H9 (cell line): ENCODE results near the gene DCPS. TPM values are rescaled to one million over a fixed set of nuclear protein-coding genes. Genes with fewer than 3 reads are reported as not detected.

Experiments used
- DNase-seq: peaks from one replicate; pipeline ENCODE4 v3.0.0-alpha.2; 2017
- H2AFZ ChIP-seq: one replicate; pipeline ENCODE4 v1.6.1; 2013; ENCODE audit warnings: mild to moderate bottlenecking, low read length, control low read depth, moderate library complexity
- H2AK5ac ChIP-seq: 2 replicates; pipeline ENCODE4 v1.6.1; 2013; ENCODE audit warnings: low read length, control low read depth, mixed read lengths; ENCODE audit not compliant: insufficient read length
- H2BK120ac ChIP-seq: one replicate; pipeline ENCODE4 v1.6.1; 2013; ENCODE audit warnings: low read depth, mild to moderate bottlenecking, low read length, control low read depth, inconsistent platforms; ENCODE audit not compliant: poor library complexity, severe bottlenecking
- H2BK12ac ChIP-seq: 2 replicates; pipeline ENCODE4 v1.6.1; 2013; ENCODE audit warnings: low read length, control low read depth, mixed read lengths, low read depth; ENCODE audit not compliant: insufficient read length
- H2BK15ac ChIP-seq: 2 replicates; pipeline ENCODE4 v1.6.1; 2013; ENCODE audit warnings: low read depth, low read length, control low read depth
- H2BK20ac ChIP-seq: one replicate; pipeline ENCODE4 v1.6.1; 2013; ENCODE audit warnings: low read depth, mild to moderate bottlenecking, low read length, control low read depth, inconsistent platforms; ENCODE audit not compliant: poor library complexity, severe bottlenecking
- H2BK5ac ChIP-seq: 2 replicates; pipeline ENCODE4 v1.6.1; 2013; ENCODE audit warnings: low read length, control low read depth, mixed read lengths; ENCODE audit not compliant: insufficient read length
- H3K14ac ChIP-seq: 2 replicates; pipeline ENCODE4 v1.6.1; 2013; ENCODE audit warnings: low read length, control low read depth; ENCODE audit not compliant: insufficient read depth
- H3K18ac ChIP-seq: 2 replicates; pipeline ENCODE4 v1.6.1; 2013; ENCODE audit warnings: low read depth, mild to moderate bottlenecking, mixed read lengths, low read length, control low read depth; ENCODE audit not compliant: insufficient read length
- H3K23ac ChIP-seq: 2 replicates; pipeline ENCODE4 v1.6.1; 2013; ENCODE audit warnings: low read length, control low read depth, mixed read lengths, low read depth; ENCODE audit not compliant: insufficient read length
- H3K23me2 ChIP-seq: 2 replicates; pipeline ENCODE4 v1.6.1; 2013; ENCODE audit warnings: low read depth, mild to moderate bottlenecking, mixed read lengths, low read length, control low read depth; ENCODE audit not compliant: insufficient read length, poor library complexity, severe bottlenecking
- H3K27ac ChIP-seq: 2 replicates; pipeline ENCODE4 v1.5.1; 2013; ENCODE audit warnings: low read length, control low read depth, mixed read lengths, low read depth; ENCODE audit not compliant: insufficient read length
- H3K27me3 ChIP-seq: 2 replicates; pipeline ENCODE4 v1.6.1; 2013; ENCODE audit warnings: low read length, control low read depth, inconsistent platforms; ENCODE audit not compliant: insufficient read depth
- H3K4ac ChIP-seq: 2 replicates; pipeline ENCODE4 v1.6.1; 2013; ENCODE audit warnings: low read depth, mild to moderate bottlenecking, control low read depth, inconsistent platforms, low read length, moderate library complexity
- H3K4me1 ChIP-seq: 2 replicates; pipeline ENCODE4 v1.6.1; 2013; ENCODE audit warnings: low read length, control low read depth, inconsistent platforms; ENCODE audit not compliant: insufficient read depth
- H3K4me2 ChIP-seq: 2 replicates; pipeline ENCODE4 v1.6.1; 2013; ENCODE audit warnings: low read length, control low read depth, mixed read lengths; ENCODE audit not compliant: insufficient read length, insufficient read depth
- H3K56ac ChIP-seq: 2 replicates; pipeline ENCODE4 v1.6.1; 2013; ENCODE audit warnings: low read depth, mild to moderate bottlenecking, mixed read lengths, low read length, control low read depth; ENCODE audit not compliant: insufficient read length
- H3K79me1 ChIP-seq: 2 replicates; pipeline ENCODE4 v1.6.1; 2013; ENCODE audit warnings: low read depth, mild to moderate bottlenecking, moderate library complexity, low read length, control low read depth, inconsistent platforms; ENCODE audit not compliant: insufficient read depth, poor library complexity, severe bottlenecking
- H3K79me2 ChIP-seq: 2 replicates; pipeline ENCODE4 v1.6.1; 2013; ENCODE audit warnings: low read length, control low read depth, inconsistent platforms; ENCODE audit not compliant: insufficient read depth
- H3K9ac ChIP-seq: 2 replicates; pipeline ENCODE4 v1.6.1; 2013; ENCODE audit warnings: low read length, control low read depth, mixed read lengths; ENCODE audit not compliant: insufficient read length; ENCODE audit errors: extremely low read depth
- H3K9me3 ChIP-seq: one replicate; pipeline ENCODE4 v1.6.1; 2013; ENCODE audit warnings: low read depth, low read length, inconsistent platforms; ENCODE audit not compliant: control insufficient read depth
- H3T11ph ChIP-seq: one replicate; pipeline ENCODE4 v1.6.1; 2013; ENCODE audit warnings: mild to moderate bottlenecking, low read length, control low read depth, inconsistent platforms
- H4K20me1 ChIP-seq: one replicate; pipeline ENCODE4 v1.6.1; 2013; ENCODE audit not compliant: control insufficient read depth, insufficient read length, insufficient read depth
- H4K5ac ChIP-seq: 2 replicates; pipeline ENCODE4 v1.6.1; 2013; ENCODE audit warnings: low read depth, mild to moderate bottlenecking, mixed read lengths, low read length, control low read depth; ENCODE audit not compliant: insufficient read length
- H4K8ac ChIP-seq: replicated peaks from 2 replicates; pipeline ENCODE4 v1.6.1; 2013; ENCODE audit warnings: low read length, control low read depth, mixed read lengths, low read depth; ENCODE audit not compliant: insufficient read length
- H4K91ac ChIP-seq: 2 replicates; pipeline ENCODE4 v1.6.1; 2013; ENCODE audit warnings: low read depth, mild to moderate bottlenecking, moderate library complexity, mixed read lengths, low read length, control low read depth; ENCODE audit not compliant: insufficient read length
- H3K27ac Mint-ChIP-seq, 3 experiments: 2 replicates in 2 of 3; 3 replicates in 1 of 3; pipeline ENCODE4 v1.8.0; 2020 to 2021; ENCODE audit warnings: mixed read lengths in 3 of 3, mild to moderate bottlenecking in 1 of 3, moderate library complexity in 1 of 3
- H3K27me3 Mint-ChIP-seq: 2 replicates; pipeline ENCODE4 v1.8.0; 2021; ENCODE audit warnings: low read depth, mild to moderate bottlenecking, moderate library complexity, mixed read lengths
- H3K36me3 Mint-ChIP-seq, 3 experiments: 2 replicates in 2 of 3; 3 replicates in 1 of 3; pipeline ENCODE4 v1.8.0; 2020 to 2021; ENCODE audit warnings: low read depth in 3 of 3, mixed read lengths in 3 of 3; ENCODE audit not compliant: insufficient read depth in 1 of 3
- H3K4me1 Mint-ChIP-seq, 2 experiments: 2 replicates each; pipeline ENCODE4 v1.8.0; 2020; ENCODE audit warnings: mixed read lengths in 2 of 2
- H3K4me3 Mint-ChIP-seq, 2 experiments: 2 replicates in 1 of 2; 3 replicates in 1 of 2; pipeline ENCODE4 v1.8.0; 2020 to 2021; ENCODE audit warnings: mild to moderate bottlenecking in 2 of 2, mixed read lengths in 2 of 2, moderate library complexity in 1 of 2
- H3K9me3 Mint-ChIP-seq, 2 experiments: 2 replicates in 1 of 2; 3 replicates in 1 of 2; pipeline ENCODE4 v1.8.0; 2020; ENCODE audit warnings: mild to moderate bottlenecking in 2 of 2, mixed read lengths in 2 of 2, moderate library complexity in 1 of 2
- CTCF ChIP-seq: fragments of 200-600 bp; sonication (generic); conservative IDR thresholded peaks from 3 replicates; pipeline ENCODE4 v1.8.0; 2021; ENCODE audit warnings: antibody characterized with exemption, mild to moderate bottlenecking
- WGBS: extraction: QIAGEN DNeasy Blood & Tissue Kit; methylation state at CpG from one replicate; pipeline ENCODE4 v1.1.7; 2013; ENCODE audit warnings: missing lambda C conversion rate, low lambda C conversion rate, mixed read lengths; ENCODE audit not compliant: insufficient read length; ENCODE audit errors: extremely low coverage; 5-methylcytosine and 5-hydroxymethylcytosine counted together
- total RNA-seq: library from RNA; stranded (reverse); gene quantifications from 2 replicates; pipeline ENCODE4 v1.2.1, GENCODE V29; 2021

Gene DCPS
- total RNA-seq, 1 experiment from 2014 or later = 27.7 TPM

- Histone ChIP-seq H4K20me1 (peaks cover 2% of the 10 kb centered on the region), H3K4me2 (no peak overlapping the region), H3K18ac (no peak overlapping the region), H3K79me1 (no peaks in the 10 kb centered on the region), H4K8ac (no peak overlapping the region), H4K5ac (no peak overlapping the region), H2BK15ac (no peak overlapping the region), H2BK20ac (no peak overlapping the region), H3K79me2 (no peaks in the 10 kb centered on the region), H2AFZ (no peak overlapping the region), H3K23ac (no peak overlapping the region), H3K4me1 (no peaks in the 10 kb centered on the region), H3K27me3 (no peaks in the 10 kb centered on the region), H2BK12ac (no peak overlapping the region), H3K9ac (no peak overlapping the region), H3K23me2 (no peaks in the 10 kb centered on the region), H4K91ac (no peak overlapping the region), H3K27ac (no peak overlapping the region), H2BK120ac (no peak overlapping the region), H3K4ac (no peak overlapping the region), H3K56ac (no peak overlapping the region), H2AK5ac (no peak overlapping the region), H2BK5ac (no peak overlapping the region), H3K9me3 (no peaks in the 10 kb centered on the region), H3T11ph (no peak overlapping the region), H3K14ac (no peak overlapping the region)
- Mint-ChIP-seq H3K36me3 (peaks cover 12 to 41% (median 35%) of the 10 kb centered on the region in 3 experiments; a peak in 6 of 7 replicates), H3K4me1 (no peaks in the 10 kb centered on the region), H3K9me3 (no peaks in the 10 kb centered on the region), H3K4me3 (no peak overlapping the region), H3K27ac (no peak overlapping the region), H3K27me3 (no peaks in the 10 kb centered on the region; the same call in 1 of the 2 replicates)
- no CpG with 5 or more reads among the region's 8 CpGs for WGBS
- no peak for DNase-seq
- TF ChIP-seq CTCF = no peak
Measured at GRCh38 chr11:126312961-126313360, 9.1 kb downstream of the DCPS start.
